IMR-90 (cell line): ENCODE data around the gene NTM. TPM values are rescaled to one million over a fixed set of nuclear protein-coding genes. Genes with fewer than 3 reads are reported as not detected.

ENCODE experiments used
- ATAC-seq: fragments of 200-7000 bp; cut with Tn5 transposase; 2 replicates; pipeline ENCODE4 v1.9.1; 2020; ENCODE audit warnings: low read depth, mild to moderate bottlenecking, moderate library complexity
- BruUV-seq: library from RNA; stranded (reverse); fragments of 400-500 nt; replicated peaks from 2 replicates; lab custom pipeline; 2021; lab: Mats Ljungman, UMichigan
- CTCF ChIA-PET: fragments of 300-600 bp; formaldehyde crosslinking; extraction: SDS; loops from one replicate; lab custom pipeline; 2021; ENCODE audit warnings: antibody characterized with exemption; lab: Yijun Ruan, JAX
- POLR2A ChIA-PET: fragments of 300-600 bp; sonication (Branson Sonifier 250); formaldehyde crosslinking; loops from one replicate; lab custom pipeline; 2022; ENCODE audit warnings: antibody characterized with exemption; ENCODE audit not compliant: unreplicated experiment; lab: Charles Lee
- DNase-seq: peaks from one replicate; pipeline ENCODE4 v3.0.0; 2013
- H2AFZ ChIP-seq: replicated peaks from 2 replicates; pipeline ENCODE3; 2013; ENCODE audit warnings: low read length, mild to moderate bottlenecking; ENCODE audit not compliant: poor library complexity
- H2AK5ac ChIP-seq: 2 replicates; pipeline ENCODE4 v1.6.1; 2013; ENCODE audit warnings: low read depth, low read length, inconsistent platforms
- H2AK9ac ChIP-seq: replicated peaks from 2 replicates; pipeline ENCODE3; 2013; ENCODE audit warnings: mild to moderate bottlenecking, low read depth, low read length, moderate library complexity; ENCODE audit not compliant: poor library complexity
- H2BK120ac ChIP-seq: 2 replicates; pipeline ENCODE4 v1.6.1; 2013; ENCODE audit warnings: low read depth, low read length, inconsistent platforms
- H2BK15ac ChIP-seq: 3 replicates; pipeline ENCODE4 v1.6.1; 2013; ENCODE audit warnings: low read depth, low read length, inconsistent platforms
- H2BK20ac ChIP-seq: 2 replicates; pipeline ENCODE4 v1.6.1; 2013; ENCODE audit warnings: low read depth, mild to moderate bottlenecking, inconsistent platforms, low read length, moderate library complexity
- H2BK5ac ChIP-seq: 2 replicates; pipeline ENCODE4 v1.6.1; 2013; ENCODE audit warnings: mild to moderate bottlenecking, low read depth, low read length, inconsistent platforms; ENCODE audit not compliant: poor library complexity, severe bottlenecking
- H3K14ac ChIP-seq: replicated peaks from 2 replicates; pipeline ENCODE4 v1.6.1; 2013; ENCODE audit warnings: low read depth, low read length, inconsistent platforms
- H3K18ac ChIP-seq: 2 replicates; pipeline ENCODE4 v1.6.1; 2013; ENCODE audit warnings: low read depth, low read length, control low read depth
- H3K23ac ChIP-seq: 2 replicates; pipeline ENCODE4 v1.6.1; 2013; ENCODE audit warnings: low read depth, low read length, inconsistent platforms
- H3K27ac ChIP-seq: 2 replicates; pipeline ENCODE4 v1.5.1; 2013; ENCODE audit warnings: mild to moderate bottlenecking, control low read depth, low read length; ENCODE audit not compliant: insufficient read depth
- H3K27me3 ChIP-seq: 2 replicates; pipeline ENCODE4 v1.6.1; 2013; ENCODE audit warnings: low read length; ENCODE audit not compliant: control insufficient read depth, insufficient read depth
- H3K36me3 ChIP-seq: 2 replicates; pipeline ENCODE4 v1.6.1; 2013; ENCODE audit warnings: low read length, mixed read lengths; ENCODE audit not compliant: control insufficient read depth, insufficient read depth
- H3K4ac ChIP-seq: 2 replicates; pipeline ENCODE4 v1.6.1; 2013; ENCODE audit warnings: low read depth, low read length, inconsistent platforms
- H3K4me1 ChIP-seq: 2 replicates; pipeline ENCODE4 v1.6.1; 2013; ENCODE audit warnings: low read length, mixed read lengths; ENCODE audit not compliant: control insufficient read depth, insufficient read depth
- H3K4me2 ChIP-seq: 2 replicates; pipeline ENCODE4 v1.6.1; 2013; ENCODE audit warnings: low read depth, mild to moderate bottlenecking, control low read depth, low read length, moderate library complexity
- H3K4me3 ChIP-seq: 2 replicates; pipeline ENCODE4 v1.5.1; 2013; ENCODE audit warnings: low read depth, mild to moderate bottlenecking, control low read depth, low read length, moderate library complexity; ENCODE audit not compliant: insufficient read depth
- H3K56ac ChIP-seq: 2 replicates; pipeline ENCODE4 v1.6.1; 2013; ENCODE audit warnings: low read length, inconsistent platforms; ENCODE audit not compliant: insufficient read depth; ENCODE audit errors: extremely low read depth
- H3K79me1 ChIP-seq, 2 experiments: 2 replicates each; pipeline ENCODE4 v1.6.1; 2013; ENCODE audit warnings: low read length in 2 of 2, inconsistent platforms in 1 of 2, low read depth in 1 of 2
- H3K9ac ChIP-seq: 2 replicates; pipeline ENCODE4 v1.6.1; 2013; ENCODE audit warnings: low read depth, low read length, control low read depth
- H3K9me1 ChIP-seq: 2 replicates; pipeline ENCODE4 v1.6.1; 2013; ENCODE audit warnings: low read length, inconsistent platforms; ENCODE audit not compliant: insufficient read depth
- H3K9me3 ChIP-seq: 2 replicates; pipeline ENCODE4 v1.6.1; 2013; ENCODE audit warnings: low read length; ENCODE audit not compliant: control insufficient read depth, insufficient read depth
- H4K20me1 ChIP-seq: 2 replicates; pipeline ENCODE4 v1.6.1; 2013; ENCODE audit warnings: low read length, inconsistent platforms; ENCODE audit not compliant: insufficient read depth
- H4K5ac ChIP-seq: 2 replicates; pipeline ENCODE4 v1.6.1; 2013; ENCODE audit warnings: mild to moderate bottlenecking, low read depth, low read length, control low read depth
- H4K8ac ChIP-seq, 2 experiments: 2 replicates each; pipeline ENCODE4 v1.6.1; 2013; ENCODE audit warnings: low read depth in 2 of 2, low read length in 2 of 2, control low read depth in 1 of 2, inconsistent platforms in 1 of 2
- H4K91ac ChIP-seq: 2 replicates; pipeline ENCODE4 v1.6.1; 2013; ENCODE audit warnings: low read depth, low read length, inconsistent platforms; ENCODE audit not compliant: insufficient read depth
- CTCF ChIP-seq: conservative IDR thresholded peaks from 2 replicates; pipeline ENCODE4 v1.5.1; 2012; ENCODE audit warnings: mild to moderate bottlenecking, low read depth, low read length, improper control_type of control experiment
- MAFK ChIP-seq: IDR thresholded peaks from 2 replicates; pipeline ENCODE4 v1.6.1; 2012; ENCODE audit warnings: low read depth, low read length, improper control_type of control experiment
- RAD21 ChIP-seq: IDR thresholded peaks from 2 replicates; pipeline ENCODE4 v1.6.1; 2012; ENCODE audit warnings: low read length, improper control_type of control experiment
- SMC3 ChIP-seq: fragments of 150-350 bp; IDR thresholded peaks from 2 replicates; pipeline ENCODE4 v1.6.1; 2016; ENCODE audit warnings: low read depth, mild to moderate bottlenecking, antibody characterized with exemption, low read length, moderate library complexity
- WGBS, 2 experiments: methylation state at CpG; one replicate each; pipeline versions ENCODE4 v1.1.5 to v1.1.7; 2013; ENCODE audit warnings: missing lambda C conversion rate in 2 of 2; ENCODE audit not compliant: insufficient read length in 1 of 2; ENCODE audit errors: extremely low coverage in 2 of 2; 5-methylcytosine and 5-hydroxymethylcytosine counted together
- dilution Hi-C: fragments of 300-500 bp; cut with HindIII; formaldehyde crosslinking; loops from one replicate; pipeline ENCODE4 v1.14.3; 2018; ENCODE audit warnings: low sequenced_read_pairs; ENCODE audit not compliant: unreplicated experiment
- in situ Hi-C: fragments of 300-500 bp; cut with MboI; formaldehyde crosslinking; loops from 3 replicates; pipeline ENCODE4 v1.14.3; 2019; ENCODE audit warnings: low sequenced_read_pairs, inconsistent platforms, mixed read lengths
- intact Hi-C: fragments of 100-400 bp; cut with micrococcal nuclease; formaldehyde crosslinking; loops from 2 replicates; pipeline ENCODE4 v1.10.0; 2022
- polyA plus RNA-seq, 3 experiments: library from polyadenylated mRNA; depleted of rRNA; stranded (reverse); fragments of >200 nt; gene quantifications; 2 replicates each; pipeline ENCODE4 v1.2.3, GENCODE V29; 2012; ENCODE audit warnings: low replicate concordance in 1 of 3
- total RNA-seq: library from RNA; depleted of rRNA; stranded (reverse); fragments of >200 nt; gene quantifications from 2 replicates; pipeline ENCODE4 v1.2.3, GENCODE V29; 2012

The NTM gene
- total and polyA plus RNA-seq, 2 of the 4 experiments (the other 2 are of a cell fraction): 19.5 to 25.5 TPM

GRCh38 chr11:131511794-131512193, 141.4 kb downstream of the NTM start:
- H2BK20ac ChIP-seq: no peak overlapping the region
- ATAC-seq (no peak), DNase-seq (no peak)
- H3K27me3 ChIP-seq: no peaks in the 10 kb centered on the region
- H4K8ac ChIP-seq: no peak overlapping the region
- no peak overlapping the region for H2BK5ac ChIP-seq
- no peak overlapping the region for H3K9ac ChIP-seq
- intact Hi-C loops: loop anchor here (1.0 to 5.0 kb wide), 2 partner anchors 447 to 484 kb away; no protein-coding TSS in a partner anchor
- no peaks in the 10 kb centered on the region for H3K4me1 ChIP-seq
- no peak overlapping the region for H3K4me2 ChIP-seq
- H2AFZ ChIP-seq: no peak overlapping the region
- no peak overlapping the region for H3K23ac ChIP-seq
- ChIA-PET POLR2A (no interaction called here), CTCF (no interaction called here)
- BruUV-seq: no TSS peak
- H3K4ac ChIP-seq: no peak overlapping the region
- no peak overlapping the region for H3K4me3 ChIP-seq
- dilution Hi-C loops: no loop called here
- H2BK120ac ChIP-seq: no peak overlapping the region
- H3K14ac ChIP-seq: no peak overlapping the region
- H4K5ac ChIP-seq: no peak overlapping the region
- H3K36me3 ChIP-seq: no peaks in the 10 kb centered on the region
- TF ChIP-seq RAD21: peak; percentile 33
- no peak for TF ChIP-seq MAFK
- TF ChIP-seq CTCF: peak; percentile 43
- TF ChIP-seq SMC3: peak; percentile 31; the same call in 1 of the 2 replicates
- H3K9me3 ChIP-seq: no peaks in the 10 kb centered on the region
- 25% methylated on average over 2 of the region's 9 CpGs; no CpG with 5 or more reads in 1 of the 2 experiments for WGBS, 2 experiments
- H2BK15ac ChIP-seq: no peak overlapping the region
- no peaks in the 10 kb centered on the region for H3K79me1 ChIP-seq
- H3K56ac ChIP-seq: no peak overlapping the region
- no peak overlapping the region for H2AK5ac ChIP-seq
- no peaks in the 10 kb centered on the region for H4K20me1 ChIP-seq
- H3K9me1 ChIP-seq: no peaks in the 10 kb centered on the region
- in situ Hi-C loops: loop anchor here (25.0 kb wide), 1 partner anchor 449 kb away; no protein-coding TSS in a partner anchor
- no peak overlapping the region for H3K18ac ChIP-seq
- no peak overlapping the region for H2AK9ac ChIP-seq
- no peak overlapping the region for H4K91ac ChIP-seq
- no peak overlapping the region for H3K27ac ChIP-seq
